H9 (cell line): Measurements from ENCODE around the gene MICAL2. TPM values are rescaled to one million over a fixed set of nuclear protein-coding genes. Genes with fewer than 3 reads are reported as not detected.

Experiments
- DNase-seq: peaks from one replicate; pipeline ENCODE4 v3.0.0-alpha.2; 2017
- H2AFZ ChIP-seq: one replicate; pipeline ENCODE4 v1.6.1; 2013; ENCODE audit warnings: mild to moderate bottlenecking, low read length, control low read depth, moderate library complexity
- H2AK5ac ChIP-seq: 2 replicates; pipeline ENCODE4 v1.6.1; 2013; ENCODE audit warnings: low read length, control low read depth, mixed read lengths; ENCODE audit not compliant: insufficient read length
- H2BK120ac ChIP-seq: one replicate; pipeline ENCODE4 v1.6.1; 2013; ENCODE audit warnings: low read depth, mild to moderate bottlenecking, low read length, control low read depth, inconsistent platforms; ENCODE audit not compliant: poor library complexity, severe bottlenecking
- H2BK12ac ChIP-seq: 2 replicates; pipeline ENCODE4 v1.6.1; 2013; ENCODE audit warnings: low read length, control low read depth, mixed read lengths, low read depth; ENCODE audit not compliant: insufficient read length
- H2BK15ac ChIP-seq: 2 replicates; pipeline ENCODE4 v1.6.1; 2013; ENCODE audit warnings: low read depth, low read length, control low read depth
- H2BK20ac ChIP-seq: one replicate; pipeline ENCODE4 v1.6.1; 2013; ENCODE audit warnings: low read depth, mild to moderate bottlenecking, low read length, control low read depth, inconsistent platforms; ENCODE audit not compliant: poor library complexity, severe bottlenecking
- H2BK5ac ChIP-seq: 2 replicates; pipeline ENCODE4 v1.6.1; 2013; ENCODE audit warnings: low read length, control low read depth, mixed read lengths; ENCODE audit not compliant: insufficient read length
- H3K14ac ChIP-seq: 2 replicates; pipeline ENCODE4 v1.6.1; 2013; ENCODE audit warnings: low read length, control low read depth; ENCODE audit not compliant: insufficient read depth
- H3K18ac ChIP-seq: 2 replicates; pipeline ENCODE4 v1.6.1; 2013; ENCODE audit warnings: low read depth, mild to moderate bottlenecking, mixed read lengths, low read length, control low read depth; ENCODE audit not compliant: insufficient read length
- H3K23ac ChIP-seq: 2 replicates; pipeline ENCODE4 v1.6.1; 2013; ENCODE audit warnings: low read length, control low read depth, mixed read lengths, low read depth; ENCODE audit not compliant: insufficient read length
- H3K23me2 ChIP-seq: 2 replicates; pipeline ENCODE4 v1.6.1; 2013; ENCODE audit warnings: low read depth, mild to moderate bottlenecking, mixed read lengths, low read length, control low read depth; ENCODE audit not compliant: insufficient read length, poor library complexity, severe bottlenecking
- H3K27ac ChIP-seq: 2 replicates; pipeline ENCODE4 v1.5.1; 2013; ENCODE audit warnings: low read length, control low read depth, mixed read lengths, low read depth; ENCODE audit not compliant: insufficient read length
- H3K27me3 ChIP-seq: 2 replicates; pipeline ENCODE4 v1.6.1; 2013; ENCODE audit warnings: low read length, control low read depth, inconsistent platforms; ENCODE audit not compliant: insufficient read depth
- H3K4ac ChIP-seq: 2 replicates; pipeline ENCODE4 v1.6.1; 2013; ENCODE audit warnings: low read depth, mild to moderate bottlenecking, control low read depth, inconsistent platforms, low read length, moderate library complexity
- H3K4me1 ChIP-seq: 2 replicates; pipeline ENCODE4 v1.6.1; 2013; ENCODE audit warnings: low read length, control low read depth, inconsistent platforms; ENCODE audit not compliant: insufficient read depth
- H3K4me2 ChIP-seq: 2 replicates; pipeline ENCODE4 v1.6.1; 2013; ENCODE audit warnings: low read length, control low read depth, mixed read lengths; ENCODE audit not compliant: insufficient read length, insufficient read depth
- H3K56ac ChIP-seq: 2 replicates; pipeline ENCODE4 v1.6.1; 2013; ENCODE audit warnings: low read depth, mild to moderate bottlenecking, mixed read lengths, low read length, control low read depth; ENCODE audit not compliant: insufficient read length
- H3K79me1 ChIP-seq: 2 replicates; pipeline ENCODE4 v1.6.1; 2013; ENCODE audit warnings: low read depth, mild to moderate bottlenecking, moderate library complexity, low read length, control low read depth, inconsistent platforms; ENCODE audit not compliant: insufficient read depth, poor library complexity, severe bottlenecking
- H3K79me2 ChIP-seq: 2 replicates; pipeline ENCODE4 v1.6.1; 2013; ENCODE audit warnings: low read length, control low read depth, inconsistent platforms; ENCODE audit not compliant: insufficient read depth
- H3K9ac ChIP-seq: 2 replicates; pipeline ENCODE4 v1.6.1; 2013; ENCODE audit warnings: low read length, control low read depth, mixed read lengths; ENCODE audit not compliant: insufficient read length; ENCODE audit errors: extremely low read depth
- H3K9me3 ChIP-seq: one replicate; pipeline ENCODE4 v1.6.1; 2013; ENCODE audit warnings: low read depth, low read length, inconsistent platforms; ENCODE audit not compliant: control insufficient read depth
- H3T11ph ChIP-seq: one replicate; pipeline ENCODE4 v1.6.1; 2013; ENCODE audit warnings: mild to moderate bottlenecking, low read length, control low read depth, inconsistent platforms
- H4K20me1 ChIP-seq: one replicate; pipeline ENCODE4 v1.6.1; 2013; ENCODE audit not compliant: control insufficient read depth, insufficient read length, insufficient read depth
- H4K5ac ChIP-seq: 2 replicates; pipeline ENCODE4 v1.6.1; 2013; ENCODE audit warnings: low read depth, mild to moderate bottlenecking, mixed read lengths, low read length, control low read depth; ENCODE audit not compliant: insufficient read length
- H4K8ac ChIP-seq: replicated peaks from 2 replicates; pipeline ENCODE4 v1.6.1; 2013; ENCODE audit warnings: low read length, control low read depth, mixed read lengths, low read depth; ENCODE audit not compliant: insufficient read length
- H4K91ac ChIP-seq: 2 replicates; pipeline ENCODE4 v1.6.1; 2013; ENCODE audit warnings: low read depth, mild to moderate bottlenecking, moderate library complexity, mixed read lengths, low read length, control low read depth; ENCODE audit not compliant: insufficient read length
- H3K27ac Mint-ChIP-seq, 3 experiments: 2 replicates in 2 of 3; 3 replicates in 1 of 3; pipeline ENCODE4 v1.8.0; 2020 to 2021; ENCODE audit warnings: mixed read lengths in 3 of 3, mild to moderate bottlenecking in 1 of 3, moderate library complexity in 1 of 3
- H3K27me3 Mint-ChIP-seq: 2 replicates; pipeline ENCODE4 v1.8.0; 2021; ENCODE audit warnings: low read depth, mild to moderate bottlenecking, moderate library complexity, mixed read lengths
- H3K36me3 Mint-ChIP-seq, 3 experiments: 2 replicates in 2 of 3; 3 replicates in 1 of 3; pipeline ENCODE4 v1.8.0; 2020 to 2021; ENCODE audit warnings: low read depth in 3 of 3, mixed read lengths in 3 of 3; ENCODE audit not compliant: insufficient read depth in 1 of 3
- H3K4me1 Mint-ChIP-seq, 2 experiments: 2 replicates each; pipeline ENCODE4 v1.8.0; 2020; ENCODE audit warnings: mixed read lengths in 2 of 2
- H3K4me3 Mint-ChIP-seq, 2 experiments: 2 replicates in 1 of 2; 3 replicates in 1 of 2; pipeline ENCODE4 v1.8.0; 2020 to 2021; ENCODE audit warnings: mild to moderate bottlenecking in 2 of 2, mixed read lengths in 2 of 2, moderate library complexity in 1 of 2
- H3K9me3 Mint-ChIP-seq, 2 experiments: 2 replicates in 1 of 2; 3 replicates in 1 of 2; pipeline ENCODE4 v1.8.0; 2020; ENCODE audit warnings: mild to moderate bottlenecking in 2 of 2, mixed read lengths in 2 of 2, moderate library complexity in 1 of 2
- CTCF ChIP-seq: fragments of 200-600 bp; sonication (generic); conservative IDR thresholded peaks from 3 replicates; pipeline ENCODE4 v1.8.0; 2021; ENCODE audit warnings: antibody characterized with exemption, mild to moderate bottlenecking
- WGBS: extraction: QIAGEN DNeasy Blood & Tissue Kit; methylation state at CpG from one replicate; pipeline ENCODE4 v1.1.7; 2013; ENCODE audit warnings: missing lambda C conversion rate, low lambda C conversion rate, mixed read lengths; ENCODE audit not compliant: insufficient read length; ENCODE audit errors: extremely low coverage; 5-methylcytosine and 5-hydroxymethylcytosine counted together
- total RNA-seq: library from RNA; stranded (reverse); gene quantifications from 2 replicates; pipeline ENCODE4 v1.2.1, GENCODE V29; 2021

The MICAL2 gene
- total RNA-seq, 1 experiment from 2014 or later, result 4.7 TPM

- Histone ChIP-seq H2BK120ac (no peak overlapping the region), H4K8ac (no peak overlapping the region), H3K4ac (no peak overlapping the region), H3K4me2 (no peak overlapping the region), H3K9me3 (no peaks in the 10 kb centered on the region), H3T11ph (no peak overlapping the region), H2BK12ac (no peak overlapping the region), H2AK5ac (no peak overlapping the region), H3K18ac (no peak overlapping the region), H2BK5ac (no peak overlapping the region), H3K9ac (no peak overlapping the region), H3K27me3 (no peaks in the 10 kb centered on the region), H4K20me1 (no peaks in the 10 kb centered on the region), H3K79me1 (no peaks in the 10 kb centered on the region), H3K79me2 (no peaks in the 10 kb centered on the region), H2BK20ac (no peak overlapping the region), H4K91ac (no peak overlapping the region), H2AFZ (no peak overlapping the region), H3K23ac (no peak overlapping the region), H3K4me1 (no peaks in the 10 kb centered on the region), H2BK15ac (no peak overlapping the region), H3K56ac (no peak overlapping the region), H3K23me2 (no peaks in the 10 kb centered on the region), H3K27ac (no peak overlapping the region), H3K14ac (no peak overlapping the region), H4K5ac (no peak overlapping the region)
- no peak for TF ChIP-seq CTCF
- no peak overlapping the region for H3K4me3 Mint-ChIP-seq
- H3K4me1 Mint-ChIP-seq, result peaks cover 7 to 13% of the 10 kb centered on the region in 2 experiments
- no CpG with 5 or more reads among the region's 4 CpGs for WGBS
- H3K9me3 Mint-ChIP-seq, result no peaks in the 10 kb centered on the region
- DNase-seq, result no peak
- no peaks in the 10 kb centered on the region for H3K36me3 Mint-ChIP-seq
- peaks cover 2% of the 10 kb centered on the region for H3K27me3 Mint-ChIP-seq
- H3K27ac Mint-ChIP-seq, result no peak overlapping the region
These were observed 69.1 kb downstream of the MICAL2 start for GRCh38 chr11:12179531-12179930.
